ENCODE measurements around the gene SP2. TPM values are rescaled to one million over a fixed set of nuclear protein-coding genes. Genes with fewer than 3 reads are reported as not detected.

SP2 gene
- total RNA-seq, 2 donors from 2014 or later = 21.7 to 22.3 TPM

DNA sequence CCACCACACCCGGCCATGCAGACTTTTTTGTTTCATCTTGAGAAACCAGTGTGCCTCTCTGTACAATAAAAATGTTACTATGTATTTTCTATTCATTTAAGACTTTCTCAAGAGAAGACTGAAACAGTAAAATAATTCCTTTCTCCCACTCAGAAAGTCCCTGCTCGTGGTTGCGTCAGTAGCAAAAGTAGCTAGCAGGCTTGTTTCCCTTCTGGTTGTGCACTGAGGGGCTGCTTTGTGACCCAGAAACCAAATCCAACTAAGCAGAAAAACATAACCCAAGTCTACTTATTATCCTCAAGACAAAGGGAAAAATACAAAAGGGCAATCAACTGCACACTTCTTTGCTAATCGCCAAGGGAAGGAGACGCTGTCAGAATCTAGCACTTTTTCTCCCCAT lies 41.9 kb downstream of the SP2 start:
- intact Hi-C loops (cut with DNase I, micrococcal nuclease) = no loop called here
- ATAC-seq (no peak), DNase-seq (no peak)

DNA sequence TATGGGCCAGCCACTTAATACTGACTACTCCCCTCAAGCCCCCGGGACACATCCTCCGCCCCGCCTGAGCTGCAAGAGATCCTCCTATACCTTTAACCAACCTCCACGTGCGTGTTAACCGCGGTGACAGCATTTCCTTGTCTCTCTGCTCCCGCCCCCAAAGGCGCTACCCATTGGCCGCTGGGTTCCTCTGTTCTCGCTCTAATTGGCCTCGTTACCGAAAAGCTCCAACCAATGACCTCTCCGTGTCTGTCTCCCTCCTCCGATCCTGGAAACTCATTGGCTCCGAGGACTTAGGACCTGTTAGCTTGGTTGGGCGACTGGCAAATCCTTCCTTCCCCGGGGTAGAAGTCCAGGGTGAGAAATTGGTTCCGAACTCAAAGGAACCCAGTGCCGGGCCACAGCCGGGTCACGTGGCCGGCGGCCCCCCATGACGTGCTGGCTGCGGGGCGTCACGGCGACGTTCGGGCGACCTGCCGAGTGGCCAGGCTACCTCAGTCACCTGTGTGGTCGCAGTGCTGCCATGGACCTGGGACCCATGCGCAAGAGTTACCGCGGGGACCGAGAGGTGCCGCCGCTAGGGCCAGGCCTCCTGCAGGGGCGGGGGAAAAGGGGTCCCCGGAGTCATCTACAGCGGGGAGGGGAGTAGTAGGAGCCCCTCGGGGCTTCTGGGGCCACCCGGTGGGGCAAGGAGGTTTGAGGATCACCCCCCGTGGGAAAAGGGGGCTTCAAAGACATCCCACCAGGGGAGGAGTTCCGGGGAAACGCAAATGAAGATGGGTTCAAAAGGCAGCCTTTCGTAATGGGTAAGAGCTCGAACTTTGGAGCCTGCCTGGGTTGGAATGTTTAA lies 45.4 kb downstream of the SP2 start, which contains the start of gene PNPO:
PNPO (plus strand) TSS at position 326 of the 850 bp plus-strand sequence; CDS start at position 431, 105 bp downstream.
- peak; percentile 83 for ATAC-seq
- intact Hi-C loops (cut with DNase I, micrococcal nuclease) = loop anchor here in 1 of 2 donors (10.0 kb wide), 1 partner anchor 97 kb away; the partner anchor contains the start of gene SCRN2

GRCh38 chr17:47942096-47942510 lies 46.1 kb downstream of the SP2 start:
- intact Hi-C loops (cut with DNase I, micrococcal nuclease) = loop anchor here in 1 of 2 donors (10.0 kb wide), 1 partner anchor 97 kb away; the partner anchor contains the start of gene SCRN2
- DNase-seq (no peak), ATAC-seq (no peak)

More for the DNA sequence above, 45.4 kb downstream of the SP2 start, which contains the start of gene PNPO:
- peak; percentile 93 to 97 for DNase-seq

GRCh38 chr17:47942568-47942967 lies 46.5 kb downstream of the SP2 start:
- no peak for DNase-seq
- intact Hi-C loops (cut with DNase I, micrococcal nuclease) = loop anchor here in 1 of 2 donors (10.0 kb wide), 1 partner anchor 98 kb away; the partner anchor contains the start of gene SCRN2
- ATAC-seq = no peak

- no peak for DNase-seq
- intact Hi-C loops (cut with DNase I, micrococcal nuclease) = loop anchor here in 1 of 2 donors (10.0 kb wide), 1 partner anchor 100 kb away; the partner anchor contains the start of gene SCRN2
Measured at GRCh38 chr17:47945080-47945479, 49.0 kb downstream of the SP2 start.

GRCh38 chr17:47945529-47946508 lies 49.8 kb downstream of the SP2 start:
- peak in 1 of 2 donors; percentile 46 for DNase-seq
- peak; percentile 1 for ATAC-seq
- intact Hi-C loops (cut with DNase I, micrococcal nuclease) = loop anchor here in 1 of 2 donors (10.0 kb wide), 1 partner anchor 101 kb away; the partner anchor contains the start of gene SCRN2

More at GRCh38 chr17:47945080-47945479, 49.0 kb downstream of the SP2 start:
- ATAC-seq = no peak

- ATAC-seq (no peak), DNase-seq (peak in 1 of 2 donors; percentile 43)
- intact Hi-C loops (cut with DNase I, micrococcal nuclease) = loop anchor here in 1 of 2 donors (10.0 kb wide), 1 partner anchor 102 kb away; the partner anchor contains the start of gene SCRN2
Measured at GRCh38 chr17:47946516-47946915, 50.5 kb downstream of the SP2 start.

- intact Hi-C loops (cut with DNase I, micrococcal nuclease) = loop anchor here in 1 of 2 donors (10.0 kb wide), 1 partner anchor 102 kb away; the partner anchor contains the start of gene SCRN2
- peak; percentile 88 to 90 for DNase-seq
- peak; percentile 51 for ATAC-seq
Measured at GRCh38 chr17:47946929-47947397, 50.9 kb downstream of the SP2 start.

DNA sequence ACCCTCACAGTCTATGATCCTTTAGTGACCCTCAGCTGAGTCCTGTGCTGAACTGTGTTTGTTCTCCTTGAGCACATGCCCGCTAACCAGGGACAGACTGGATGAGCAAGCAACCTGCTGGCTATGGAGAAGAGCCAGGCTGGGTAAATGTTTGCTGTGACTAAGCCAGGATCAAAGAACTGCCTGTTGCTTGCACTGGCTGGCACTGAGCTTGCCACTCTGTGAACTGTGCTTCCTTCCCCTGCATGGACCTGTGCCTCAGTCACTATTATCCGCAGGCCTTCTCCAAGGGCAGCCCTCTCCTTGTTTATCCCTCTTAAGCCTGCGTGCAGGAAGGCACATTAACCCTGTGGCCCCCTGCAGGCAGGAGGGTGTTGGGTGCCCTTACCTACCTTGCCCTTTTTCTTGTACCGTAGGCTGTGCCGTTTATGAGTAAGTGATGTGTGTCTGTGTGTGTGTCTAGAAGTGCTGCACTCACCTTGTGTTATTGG lies 52.7 kb downstream of the SP2 start:
- ATAC-seq (peak; percentile 5), DNase-seq (peak in 1 of 2 donors; percentile 53)
- intact Hi-C loops (cut with DNase I, micrococcal nuclease) = loop anchor here in 1 of 2 donors (10.0 kb wide), 1 partner anchor 104 kb away; the partner anchor contains the start of gene SCRN2

DNA sequence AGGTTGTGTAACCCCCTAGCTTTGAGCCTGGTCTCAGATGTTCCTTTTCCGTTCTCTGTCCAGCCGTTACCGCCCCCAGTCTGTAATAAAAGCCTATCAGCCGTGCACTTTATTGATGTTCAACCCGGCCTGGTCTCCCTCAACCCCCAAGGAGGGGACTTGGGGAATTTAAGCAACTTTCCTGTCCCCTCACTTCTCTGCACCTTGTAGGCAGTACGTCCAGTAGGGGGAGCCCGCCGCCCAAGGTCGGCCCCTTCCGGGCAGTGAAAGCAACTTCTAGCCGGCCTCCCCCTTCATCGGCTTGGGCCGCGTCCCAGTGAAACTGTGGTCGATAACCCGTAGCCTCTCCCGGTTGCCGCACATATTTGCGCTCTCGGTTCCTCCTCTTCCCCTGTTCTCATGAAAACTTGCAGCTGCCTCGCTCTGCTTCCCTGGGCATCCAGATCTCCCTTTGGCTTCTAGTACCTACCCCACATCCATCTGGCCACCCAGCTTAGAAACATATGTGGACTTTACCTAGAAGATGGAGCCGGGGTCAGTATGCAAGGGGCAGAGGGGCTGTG lies 53.2 kb downstream of the SP2 start:
- DNase-seq (peak; percentile 89 to 94), ATAC-seq (peak; percentile 31)
- intact Hi-C loops (cut with DNase I, micrococcal nuclease) = loop anchor here in 1 of 2 donors (10.0 kb wide), 1 partner anchor 104 kb away; the partner anchor contains the start of gene SCRN2

- ATAC-seq = no peak
- peak in 1 of 2 donors; percentile 62 for DNase-seq
- intact Hi-C loops (cut with DNase I, micrococcal nuclease) = loop anchor here in 1 of 2 donors (10.0 kb wide), 1 partner anchor 105 kb away; the partner anchor contains the start of gene SCRN2
Measured at GRCh38 chr17:47949946-47950345, 53.9 kb downstream of the SP2 start.

DNA sequence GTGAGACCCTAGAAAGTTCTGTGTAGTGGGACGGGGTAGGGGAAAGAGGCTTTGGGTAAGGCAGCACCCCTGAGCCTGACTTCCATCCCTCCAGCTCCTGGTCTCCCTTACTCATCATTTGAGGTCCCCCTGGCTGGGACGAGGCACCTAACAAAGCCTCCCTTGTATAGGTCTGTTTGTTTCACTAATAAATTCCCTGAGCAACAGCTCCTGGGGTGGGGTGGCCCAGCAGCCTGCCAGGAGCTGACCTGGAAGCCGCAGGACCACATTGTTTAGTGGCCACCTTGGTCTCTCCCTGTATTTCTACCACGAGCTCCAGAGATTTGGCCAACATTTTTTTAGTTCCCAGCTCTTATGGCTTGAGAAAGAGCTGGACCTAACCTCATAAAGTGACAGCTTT lies 54.4 kb downstream of the SP2 start:
- ATAC-seq = no peak
- peak in 1 of 2 donors; percentile 43 for DNase-seq
- intact Hi-C loops (cut with DNase I, micrococcal nuclease) = no loop called here

DNA sequence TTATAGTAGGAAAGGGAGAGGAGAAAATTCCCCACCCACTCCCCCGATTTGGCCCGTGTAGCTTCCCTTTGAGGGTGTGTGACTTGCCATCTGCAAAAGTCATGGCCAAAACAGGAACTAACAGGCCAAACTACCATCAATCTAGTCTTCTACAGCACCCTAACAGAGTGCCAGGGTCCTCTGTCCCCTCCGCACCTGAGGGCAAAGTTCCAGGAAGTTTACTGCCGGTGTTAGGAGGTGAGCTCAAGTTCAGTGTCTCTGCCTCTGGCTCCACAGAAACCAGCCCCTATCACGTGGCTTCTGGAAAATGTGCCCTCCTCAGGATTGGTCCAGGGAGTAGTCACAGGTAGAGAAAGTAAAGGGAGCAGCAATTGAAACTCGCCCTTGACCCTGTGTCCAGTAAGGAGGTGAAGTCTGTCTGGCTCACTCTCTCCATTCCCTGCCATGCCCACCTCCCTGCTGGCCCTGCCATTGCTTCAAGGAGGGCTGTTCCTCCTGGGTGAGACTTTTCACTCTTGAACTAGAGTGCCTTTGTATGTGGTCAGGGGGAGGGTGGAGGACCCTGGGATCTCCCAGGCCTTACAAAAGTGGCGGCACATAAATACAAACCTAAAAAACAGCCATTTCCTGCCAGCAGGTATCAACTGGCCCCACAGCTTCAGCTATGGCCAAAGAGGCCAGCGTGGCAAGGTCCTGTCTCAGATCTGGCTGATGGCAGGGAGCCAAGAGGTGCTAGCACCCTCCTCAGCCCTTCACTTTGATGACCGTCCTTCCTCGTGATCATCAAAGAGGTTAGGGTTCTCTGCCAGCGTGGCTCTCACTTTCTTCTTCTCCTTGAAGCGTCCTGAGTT lies 56.4 kb downstream of the SP2 start:
- DNase-seq (peak; percentile 72 to 90), ATAC-seq (peak; percentile 46)
- intact Hi-C loops (cut with DNase I, micrococcal nuclease) = no loop called here

GRCh38 chr17:47953909-47954308 lies 57.9 kb downstream of the SP2 start:
- DNase-seq (no peak), ATAC-seq (no peak)
- intact Hi-C loops (cut with DNase I, micrococcal nuclease) = no loop called here

DNA sequence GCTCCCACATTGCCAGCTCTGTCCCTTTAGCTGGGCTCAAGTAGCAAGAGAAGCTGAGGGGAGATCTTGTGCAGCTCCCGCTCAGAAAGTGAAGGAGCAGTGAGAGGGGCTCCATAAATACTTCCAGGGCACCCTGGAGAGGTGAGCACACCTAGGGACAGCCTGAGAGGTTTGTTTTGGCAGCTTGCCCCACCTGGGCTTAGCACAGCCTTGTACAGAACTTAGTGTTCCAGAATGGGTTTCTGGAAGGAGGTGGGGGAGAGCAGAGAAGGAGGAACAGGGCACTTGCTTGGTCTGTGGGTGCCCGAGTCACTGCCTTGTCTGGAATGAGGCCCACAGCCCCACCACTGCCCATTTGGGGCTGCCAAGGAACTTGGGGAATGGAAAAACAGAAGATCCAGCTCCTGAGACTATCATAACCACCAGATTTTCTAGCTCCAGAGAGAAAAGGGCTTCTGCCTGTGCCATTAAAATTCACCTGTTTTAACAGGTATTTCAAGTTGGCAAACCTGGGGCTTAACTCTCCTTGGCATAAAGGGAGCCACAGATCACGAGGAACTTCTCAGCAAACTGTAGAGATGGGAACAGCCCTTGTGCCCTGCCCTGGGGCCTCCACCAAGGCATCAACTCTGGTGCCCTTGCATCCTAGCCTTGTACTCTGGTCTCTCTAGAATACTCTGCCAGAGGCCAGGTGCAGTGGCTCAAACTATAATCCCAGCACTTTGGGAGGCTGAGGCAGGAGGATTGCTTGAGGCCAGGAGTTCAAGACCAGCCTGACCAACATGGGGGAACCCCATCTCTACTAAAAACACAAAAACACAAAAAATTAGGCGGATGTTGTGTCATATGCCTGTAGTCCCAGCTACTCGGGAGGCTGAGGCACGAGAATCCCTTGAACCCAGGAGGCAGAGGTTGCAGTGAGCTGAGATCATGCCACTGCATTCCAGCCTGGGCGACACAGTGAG lies 59.7 kb downstream of the SP2 start:
- peak in 1 of 2 donors; percentile 83 for DNase-seq
- ATAC-seq = no peak
- intact Hi-C loops (cut with DNase I, micrococcal nuclease) = no loop called here
